ENCODE measurements around the gene MLF1. TPM values are rescaled to one million over a fixed set of nuclear protein-coding genes. Genes with fewer than 3 reads are reported as not detected.

The MLF1 gene
- total RNA-seq, 1 experiment from 2014 or later: 22.3 TPM

DNA sequence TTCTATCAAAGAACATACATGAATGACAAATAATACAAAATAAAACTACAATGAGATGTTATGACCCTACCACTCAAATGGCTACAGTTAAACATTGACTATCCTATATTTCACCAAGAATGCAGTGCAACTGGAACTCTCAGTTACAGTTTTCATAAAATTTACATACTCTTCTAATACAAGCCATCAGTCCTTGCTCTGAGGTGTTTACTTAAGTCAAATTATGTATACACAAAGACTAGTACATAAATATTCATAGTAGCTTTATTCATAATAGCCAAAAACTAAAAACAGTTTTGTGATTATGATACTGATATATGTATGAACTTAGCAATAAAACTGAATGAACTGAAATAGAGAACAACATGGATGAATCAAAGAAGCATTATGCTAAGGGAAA is 19.2 kb downstream of the MLF1 start (continued):
- no peak for TF ChIP-seq KAT7 (CRISPR knock-in tag; IDR thresholded peaks at IDR 0.05; ENCODE audit: borderline replicate concordance)

DNA sequence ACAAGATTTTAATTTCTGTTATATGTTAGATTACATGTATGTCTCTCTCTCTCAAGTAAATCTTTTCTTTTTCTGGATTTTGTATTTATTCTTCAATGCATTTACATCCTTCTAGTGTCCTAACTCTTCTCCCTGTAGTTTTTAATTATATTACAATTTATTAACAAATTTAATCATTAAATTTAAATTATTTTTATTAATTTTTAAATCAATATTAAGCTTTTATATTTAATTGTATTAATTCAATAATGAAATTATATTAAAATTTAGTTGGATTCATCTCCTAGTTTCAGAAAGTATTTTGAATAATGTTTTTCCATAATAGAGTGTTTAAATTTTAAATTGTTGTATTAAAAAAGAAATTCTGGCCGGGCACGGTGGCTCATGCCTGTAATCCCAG is 29.8 kb downstream of the MLF1 start:
- peaks cover 3% of the 10 kb centered on the region; the same call in 1 of the 2 replicates for H3K4me1 Mint-ChIP-seq
- CTCF ChIA-PET: no interaction called here
- POLR2A ChIA-PET: no interaction called here

DNA sequence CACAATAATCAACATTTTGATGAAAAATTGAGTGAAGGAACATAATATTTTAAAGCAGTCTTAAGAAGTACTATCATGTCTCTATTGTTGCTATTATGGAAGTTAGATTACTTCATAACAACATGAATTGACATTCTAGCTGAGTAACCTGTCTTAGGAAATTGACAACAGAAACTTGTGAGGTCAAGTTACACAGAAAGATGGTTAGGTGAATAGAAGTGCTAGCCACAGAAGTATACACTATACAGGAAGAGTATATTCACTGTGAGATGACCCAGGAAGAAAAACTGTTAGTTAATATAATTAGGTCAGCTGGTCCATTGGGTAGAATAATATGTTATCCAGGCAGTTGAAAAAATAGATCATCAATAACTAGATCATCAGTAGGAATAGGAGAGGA is 31.2 kb downstream of the MLF1 start:
- Mint-ChIP-seq H3K36me3 (no peaks in the 10 kb centered on the region; the same call in 1 of the 2 replicates), H3K9me3 (no peaks in the 10 kb centered on the region), H3K27ac (no peak overlapping the region), H3K4me1 (peaks cover 3% of the 10 kb centered on the region; the same call in 1 of the 2 replicates), H3K4me3 (no peak overlapping the region), H3K27me3 (ENCODE audit: low read depth) (no peaks in the 10 kb centered on the region)
- CTCF ChIA-PET: no interaction called here
- POLR2A ChIA-PET: no interaction called here
- ATAC-seq: no peak
- TF ChIP-seq TCF7 (CRISPR knock-in tag; IDR thresholded peaks at IDR 0.05; ENCODE audit: low read depth) (no peak), OVOL2 (CRISPR knock-in tag; IDR thresholded peaks at IDR 0.05; ENCODE audit: borderline replicate concordance) (no peak), CREM (CRISPR knock-in tag; IDR thresholded peaks at IDR 0.05) (no peak), TEAD1 (CRISPR knock-in tag; IDR thresholded peaks at IDR 0.05) (no peak), JAZF1 (CRISPR knock-in tag; IDR thresholded peaks at IDR 0.05) (no peak), PRRX2 (CRISPR knock-in tag; IDR thresholded peaks at IDR 0.05) (no peak)
- TF ChIP-seq, protein P1, sequence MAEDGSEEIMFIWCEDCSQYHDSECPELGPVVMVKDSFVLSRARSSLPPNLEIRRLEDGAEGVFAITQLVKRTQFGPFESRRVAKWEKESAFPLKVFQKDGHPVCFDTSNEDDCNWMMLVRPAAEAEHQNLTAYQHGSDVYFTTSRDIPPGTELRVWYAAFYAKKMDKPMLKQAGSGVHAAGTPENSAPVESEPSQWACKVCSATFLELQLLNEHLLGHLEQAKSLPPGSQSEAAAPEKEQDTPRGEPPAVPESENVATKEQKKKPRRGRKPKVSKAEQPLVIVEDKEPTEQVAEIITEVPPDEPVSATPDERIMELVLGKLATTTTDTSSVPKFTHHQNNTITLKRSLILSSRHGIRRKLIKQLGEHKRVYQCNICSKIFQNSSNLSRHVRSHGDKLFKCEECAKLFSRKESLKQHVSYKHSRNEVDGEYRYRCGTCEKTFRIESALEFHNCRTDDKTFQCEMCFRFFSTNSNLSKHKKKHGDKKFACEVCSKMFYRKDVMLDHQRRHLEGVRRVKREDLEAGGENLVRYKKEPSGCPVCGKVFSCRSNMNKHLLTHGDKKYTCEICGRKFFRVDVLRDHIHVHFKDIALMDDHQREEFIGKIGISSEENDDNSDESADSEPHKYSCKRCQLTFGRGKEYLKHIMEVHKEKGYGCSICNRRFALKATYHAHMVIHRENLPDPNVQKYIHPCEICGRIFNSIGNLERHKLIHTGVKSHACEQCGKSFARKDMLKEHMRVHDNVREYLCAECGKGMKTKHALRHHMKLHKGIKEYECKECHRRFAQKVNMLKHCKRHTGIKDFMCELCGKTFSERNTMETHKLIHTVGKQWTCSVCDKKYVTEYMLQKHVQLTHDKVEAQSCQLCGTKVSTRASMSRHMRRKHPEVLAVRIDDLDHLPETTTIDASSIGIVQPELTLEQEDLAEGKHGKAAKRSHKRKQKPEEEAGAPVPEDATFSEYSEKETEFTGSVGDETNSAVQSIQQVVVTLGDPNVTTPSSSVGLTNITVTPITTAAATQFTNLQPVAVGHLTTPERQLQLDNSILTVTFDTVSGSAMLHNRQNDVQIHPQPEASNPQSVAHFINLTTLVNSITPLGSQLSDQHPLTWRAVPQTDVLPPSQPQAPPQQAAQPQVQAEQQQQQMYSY (CRISPR knock-in tag; IDR thresholded peaks at IDR 0.05): no peak
- no peak for DNase-seq (ENCODE audit: low spot score)

More for the DNA sequence above, 29.8 kb downstream of the MLF1 start:
- H3K4me3 Mint-ChIP-seq: no peak overlapping the region
- DNase-seq (ENCODE audit: low spot score) (no peak), ATAC-seq (no peak)
- no peak overlapping the region for H3K27ac Mint-ChIP-seq
- TF ChIP-seq, protein P2, sequence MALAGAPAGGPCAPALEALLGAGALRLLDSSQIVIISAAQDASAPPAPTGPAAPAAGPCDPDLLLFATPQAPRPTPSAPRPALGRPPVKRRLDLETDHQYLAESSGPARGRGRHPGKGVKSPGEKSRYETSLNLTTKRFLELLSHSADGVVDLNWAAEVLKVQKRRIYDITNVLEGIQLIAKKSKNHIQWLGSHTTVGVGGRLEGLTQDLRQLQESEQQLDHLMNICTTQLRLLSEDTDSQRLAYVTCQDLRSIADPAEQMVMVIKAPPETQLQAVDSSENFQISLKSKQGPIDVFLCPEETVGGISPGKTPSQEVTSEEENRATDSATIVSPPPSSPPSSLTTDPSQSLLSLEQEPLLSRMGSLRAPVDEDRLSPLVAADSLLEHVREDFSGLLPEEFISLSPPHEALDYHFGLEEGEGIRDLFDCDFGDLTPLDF (CRISPR knock-in tag; IDR thresholded peaks at IDR 0.05): no peak
- peak; percentile 96 for TF ChIP-seq HMGA2 (CRISPR knock-in tag; IDR thresholded peaks at IDR 0.05)
- TF ChIP-seq ZNF423 (CRISPR knock-in tag; IDR thresholded peaks at IDR 0.05): no peak
- TF ChIP-seq SMAD3 (CRISPR knock-in tag; IDR thresholded peaks at IDR 0.05; ENCODE audit: borderline replicate concordance): no peak
- H3K9me3 Mint-ChIP-seq: no peaks in the 10 kb centered on the region
- H3K27me3 Mint-ChIP-seq (ENCODE audit: low read depth): no peaks in the 10 kb centered on the region
- no peaks in the 10 kb centered on the region; the same call in 1 of the 2 replicates for H3K36me3 Mint-ChIP-seq

DNA sequence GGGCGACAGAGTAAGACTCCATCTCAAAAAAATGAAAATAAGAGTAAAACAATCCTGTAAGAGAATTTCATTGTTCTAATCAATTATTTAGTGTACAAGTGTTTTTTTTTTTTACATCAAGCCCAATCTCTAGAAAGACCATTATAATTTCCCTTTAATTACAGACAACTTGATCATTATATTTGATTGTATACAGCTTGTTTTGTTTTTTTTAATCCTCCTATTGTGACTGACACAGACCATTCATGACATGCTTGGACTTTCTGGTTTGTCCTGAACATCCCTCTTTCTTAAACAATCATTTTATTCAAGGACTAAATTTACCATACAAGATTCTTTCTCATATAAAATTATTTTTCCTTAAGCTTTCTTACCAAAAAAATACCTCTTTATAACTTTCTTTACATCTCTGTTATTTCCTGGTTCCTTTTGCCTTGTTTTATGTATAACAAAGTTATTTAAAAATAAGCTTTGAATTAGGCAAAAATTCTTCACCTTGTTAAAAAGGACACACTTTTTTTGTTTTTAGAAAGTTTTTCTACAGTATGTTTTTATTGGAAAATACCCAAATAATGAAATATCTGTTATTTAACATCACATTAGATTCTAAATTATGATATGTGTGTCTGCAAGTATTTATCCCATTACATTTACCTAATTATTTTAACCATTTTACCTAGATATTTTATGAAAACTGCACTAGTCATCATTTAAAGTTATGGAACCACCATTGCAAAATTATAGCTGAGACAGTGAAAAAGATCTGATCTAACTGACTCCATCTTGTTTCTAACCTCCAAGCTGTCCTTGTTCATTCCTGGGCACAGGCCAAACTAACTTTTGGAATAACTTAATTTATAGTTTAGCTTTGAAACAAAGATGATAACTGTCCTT is 47.2 kb downstream of the MLF1 start:
- ChIA-PET POLR2A (interaction anchor here (0.6 kb wide), 1 partner anchor 47 kb away, joined by 3 read pairs; the partner anchor contains the start of gene MLF1), CTCF (no interaction called here)

More for the DNA sequence above, 47.2 kb downstream of the MLF1 start:
- no peaks in the 10 kb centered on the region for H3K4me1 Mint-ChIP-seq
- no peak for DNase-seq (ENCODE audit: low spot score)
- H3K27me3 Mint-ChIP-seq (ENCODE audit: low read depth): peaks cover 3% of the 10 kb centered on the region; the same call in 1 of the 2 replicates
- H3K36me3 Mint-ChIP-seq: peaks cover 48% of the 10 kb centered on the region
- H3K27ac Mint-ChIP-seq: no peak overlapping the region
- no peak for ATAC-seq
- H3K9me3 Mint-ChIP-seq: peaks cover 74% of the 10 kb centered on the region
- TF ChIP-seq ATF1 (CRISPR knock-in tag; IDR thresholded peaks at IDR 0.05) (no peak), NFYB (CRISPR knock-in tag; conservative IDR thresholded peaks at IDR 0.05; ENCODE audit: low read depth) (no peak), MYBL2 (CRISPR knock-in tag; IDR thresholded peaks at IDR 0.05) (no peak), FOXK1 (CRISPR knock-in tag; IDR thresholded peaks at IDR 0.05) (no peak), EMX1 (CRISPR knock-in tag; IDR thresholded peaks at IDR 0.05) (no peak), NR1H2 (CRISPR knock-in tag; IDR thresholded peaks at IDR 0.05) (no peak), ZNF423 (CRISPR knock-in tag; IDR thresholded peaks at IDR 0.05) (no peak), TCF7 (CRISPR knock-in tag; IDR thresholded peaks at IDR 0.05; ENCODE audit: low read depth) (no peak), PRRX2 (CRISPR knock-in tag; IDR thresholded peaks at IDR 0.05) (no peak), NR3C1 (CRISPR knock-in tag; conservative IDR thresholded peaks at IDR 0.05; ENCODE audit: low read depth) (no peak), FOXP1 (CRISPR knock-in tag; IDR thresholded peaks at IDR 0.05; ENCODE audit: borderline replicate concordance) (no peak), ELF4 (CRISPR knock-in tag; IDR thresholded peaks at IDR 0.05; ENCODE audit: low read depth) (no peak), MXD4 (CRISPR knock-in tag; IDR thresholded peaks at IDR 0.05; ENCODE audit: borderline replicate concordance) (no peak), NR2C2 (CRISPR knock-in tag; IDR thresholded peaks at IDR 0.05) (no peak), NFE2L1 (CRISPR knock-in tag; IDR thresholded peaks at IDR 0.05) (no peak)
- TF ChIP-seq, protein P3, sequence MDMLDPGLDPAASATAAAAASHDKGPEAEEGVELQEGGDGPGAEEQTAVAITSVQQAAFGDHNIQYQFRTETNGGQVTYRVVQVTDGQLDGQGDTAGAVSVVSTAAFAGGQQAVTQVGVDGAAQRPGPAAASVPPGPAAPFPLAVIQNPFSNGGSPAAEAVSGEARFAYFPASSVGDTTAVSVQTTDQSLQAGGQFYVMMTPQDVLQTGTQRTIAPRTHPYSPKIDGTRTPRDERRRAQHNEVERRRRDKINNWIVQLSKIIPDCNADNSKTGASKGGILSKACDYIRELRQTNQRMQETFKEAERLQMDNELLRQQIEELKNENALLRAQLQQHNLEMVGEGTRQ (CRISPR knock-in tag; IDR thresholded peaks at IDR 0.05): no peak
- H3K4me3 Mint-ChIP-seq: no peak overlapping the region

Data from WTC11 (cell line).